Measurements from ENCODE around the gene TGFBR3.
"Not testable (repeated sequence)": the region's sequence is repeated elsewhere in the genome, so short reads cannot be mapped to it uniquely, and the experiment has no call there.

Gene TGFBR3

GRCh38 chr1:91842056-91842455 is 43.9 kb downstream of the TGFBR3 start:
- TF ChIP-seq, protein P1, sequence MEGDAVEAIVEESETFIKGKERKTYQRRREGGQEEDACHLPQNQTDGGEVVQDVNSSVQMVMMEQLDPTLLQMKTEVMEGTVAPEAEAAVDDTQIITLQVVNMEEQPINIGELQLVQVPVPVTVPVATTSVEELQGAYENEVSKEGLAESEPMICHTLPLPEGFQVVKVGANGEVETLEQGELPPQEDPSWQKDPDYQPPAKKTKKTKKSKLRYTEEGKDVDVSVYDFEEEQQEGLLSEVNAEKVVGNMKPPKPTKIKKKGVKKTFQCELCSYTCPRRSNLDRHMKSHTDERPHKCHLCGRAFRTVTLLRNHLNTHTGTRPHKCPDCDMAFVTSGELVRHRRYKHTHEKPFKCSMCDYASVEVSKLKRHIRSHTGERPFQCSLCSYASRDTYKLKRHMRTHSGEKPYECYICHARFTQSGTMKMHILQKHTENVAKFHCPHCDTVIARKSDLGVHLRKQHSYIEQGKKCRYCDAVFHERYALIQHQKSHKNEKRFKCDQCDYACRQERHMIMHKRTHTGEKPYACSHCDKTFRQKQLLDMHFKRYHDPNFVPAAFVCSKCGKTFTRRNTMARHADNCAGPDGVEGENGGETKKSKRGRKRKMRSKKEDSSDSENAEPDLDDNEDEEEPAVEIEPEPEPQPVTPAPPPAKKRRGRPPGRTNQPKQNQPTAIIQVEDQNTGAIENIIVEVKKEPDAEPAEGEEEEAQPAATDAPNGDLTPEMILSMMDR (IDR thresholded peaks at IDR 0.05; ENCODE audit: poor library complexity, severe bottlenecking), result no peak
- no peaks in the 10 kb centered on the region for H3K27me3 ChIP-seq (ENCODE audit: insufficient read depth, poor library complexity, severe bottlenecking)
- H3K27ac ChIP-seq (ENCODE audit: poor library complexity, severe bottlenecking), result no peak overlapping the region
- H3K9me3 ChIP-seq (ENCODE audit: severe bottlenecking), result no peaks in the 10 kb centered on the region
- H3K36me3 ChIP-seq (ENCODE audit: low read depth), result no peaks in the 10 kb centered on the region
- DNase-seq (ENCODE audit: low spot score) (no peak), ATAC-seq (ENCODE audit: low read depth) (no peak)
- H3K4me1 ChIP-seq (ENCODE audit: insufficient read depth, poor library complexity, severe bottlenecking), result peaks cover 19% of the 10 kb centered on the region
- H3K4me3 ChIP-seq (ENCODE audit: severe bottlenecking), result no peak overlapping the region

DNA sequence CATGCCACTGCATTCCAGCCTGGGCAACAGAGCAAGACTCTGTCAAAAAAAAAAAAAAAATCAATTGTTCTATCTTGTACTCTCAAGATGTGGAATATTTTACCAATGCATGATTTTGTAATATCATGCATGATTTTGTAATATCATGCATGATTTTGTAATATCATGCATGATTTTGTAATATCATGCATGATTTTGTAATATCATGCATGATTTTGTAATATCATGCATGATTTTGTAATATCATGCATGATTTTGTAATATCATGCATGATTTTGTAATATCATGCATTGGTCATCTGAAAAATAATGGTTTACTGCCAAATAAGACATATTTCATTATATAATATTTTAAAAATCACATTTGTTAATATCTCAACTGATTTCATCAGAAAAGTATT is 45.7 kb downstream of the TGFBR3 start:
- not testable (repeated sequence) for H3K4me3 ChIP-seq (ENCODE audit: severe bottlenecking); H3K27ac ChIP-seq (ENCODE audit: poor library complexity, severe bottlenecking); H3K36me3 ChIP-seq (ENCODE audit: low read depth); H3K27me3 ChIP-seq (ENCODE audit: insufficient read depth, poor library complexity, severe bottlenecking); H3K4me1 ChIP-seq (ENCODE audit: insufficient read depth, poor library complexity, severe bottlenecking); H3K9me3 ChIP-seq (ENCODE audit: severe bottlenecking); DNase-seq (ENCODE audit: low spot score); ATAC-seq (ENCODE audit: low read depth)

DNA sequence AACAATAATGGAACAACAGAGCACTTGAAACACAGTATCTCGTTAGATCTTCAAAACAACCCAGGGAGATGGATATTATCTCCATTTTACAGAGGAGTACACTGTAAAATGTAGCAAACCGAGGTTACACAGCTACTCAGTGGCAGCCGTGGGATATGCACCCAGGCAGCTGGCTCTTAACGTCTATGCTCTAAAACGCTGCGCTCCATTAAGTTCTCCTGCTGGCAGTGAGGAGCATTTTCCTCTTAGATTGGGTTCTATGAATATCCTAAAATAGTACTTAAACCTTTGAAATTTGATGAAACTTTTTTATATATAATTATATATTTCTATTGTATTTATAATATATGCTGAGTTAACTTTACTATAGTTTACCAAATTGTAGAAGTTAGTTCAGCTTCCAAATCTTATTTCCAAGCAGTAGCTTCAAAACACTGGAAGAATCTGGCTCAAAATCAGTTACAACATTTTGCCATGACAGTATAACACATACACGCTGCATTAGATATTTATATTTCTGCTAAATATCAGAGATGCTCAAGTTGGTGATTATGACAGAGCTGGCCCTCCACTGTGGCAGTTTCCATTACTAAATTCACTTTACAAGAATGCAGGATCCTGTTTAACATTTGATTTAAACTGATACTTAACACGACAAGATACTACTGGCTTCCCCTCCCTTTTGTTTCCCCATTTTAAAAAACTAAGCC is 49.5 kb downstream of the TGFBR3 start:
- H3K27ac ChIP-seq (ENCODE audit: poor library complexity, severe bottlenecking), result no peak overlapping the region
- H3K27me3 ChIP-seq (ENCODE audit: insufficient read depth, poor library complexity, severe bottlenecking), result no peaks in the 10 kb centered on the region
- no peak overlapping the region for H3K4me3 ChIP-seq (ENCODE audit: severe bottlenecking)
- peaks cover 6% of the 10 kb centered on the region for H3K4me1 ChIP-seq (ENCODE audit: insufficient read depth, poor library complexity, severe bottlenecking)
- no peaks in the 10 kb centered on the region for H3K36me3 ChIP-seq (ENCODE audit: low read depth)
- DNase-seq (ENCODE audit: low spot score) (no peak), ATAC-seq (ENCODE audit: low read depth) (no peak)
- TF ChIP-seq, protein P1 (IDR thresholded peaks at IDR 0.05; ENCODE audit: poor library complexity, severe bottlenecking), result no peak
- no peaks in the 10 kb centered on the region for H3K9me3 ChIP-seq (ENCODE audit: severe bottlenecking)

DNA sequence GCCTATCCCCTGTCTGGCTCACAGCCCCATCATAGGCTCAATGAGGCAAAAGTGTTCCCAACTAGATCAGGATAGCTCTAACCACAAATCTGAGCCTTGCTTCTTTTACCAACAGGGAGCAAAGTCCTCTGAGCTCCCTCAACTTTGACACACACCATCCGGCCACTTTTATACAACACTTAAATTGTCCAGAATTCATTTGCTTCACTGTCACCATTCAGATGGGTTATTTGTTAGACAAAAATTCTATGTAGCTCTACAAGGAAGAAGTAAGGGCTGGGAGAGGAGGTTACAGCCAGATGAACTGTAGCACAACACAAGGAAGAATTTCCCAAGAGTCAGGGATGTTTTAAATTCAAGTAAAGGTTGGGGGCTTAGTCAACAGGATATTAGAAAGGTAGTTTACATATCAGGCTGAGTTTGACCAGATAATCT is 50.8 kb downstream of the TGFBR3 start:
- Histone ChIP-seq H3K27me3 (ENCODE audit: insufficient read depth, poor library complexity, severe bottlenecking) (no peaks in the 10 kb centered on the region), H3K9me3 (ENCODE audit: severe bottlenecking) (no peaks in the 10 kb centered on the region), H3K27ac (ENCODE audit: poor library complexity, severe bottlenecking) (no peak overlapping the region), H3K36me3 (ENCODE audit: low read depth) (no peaks in the 10 kb centered on the region), H3K4me3 (ENCODE audit: severe bottlenecking) (no peak overlapping the region), H3K4me1 (ENCODE audit: insufficient read depth, poor library complexity, severe bottlenecking) (peaks cover 6% of the 10 kb centered on the region)
- ATAC-seq (ENCODE audit: low read depth), result no peak
- TF ChIP-seq, protein P1 (IDR thresholded peaks at IDR 0.05; ENCODE audit: poor library complexity, severe bottlenecking), result no peak
- DNase-seq (ENCODE audit: low spot score), result no peak

DNA sequence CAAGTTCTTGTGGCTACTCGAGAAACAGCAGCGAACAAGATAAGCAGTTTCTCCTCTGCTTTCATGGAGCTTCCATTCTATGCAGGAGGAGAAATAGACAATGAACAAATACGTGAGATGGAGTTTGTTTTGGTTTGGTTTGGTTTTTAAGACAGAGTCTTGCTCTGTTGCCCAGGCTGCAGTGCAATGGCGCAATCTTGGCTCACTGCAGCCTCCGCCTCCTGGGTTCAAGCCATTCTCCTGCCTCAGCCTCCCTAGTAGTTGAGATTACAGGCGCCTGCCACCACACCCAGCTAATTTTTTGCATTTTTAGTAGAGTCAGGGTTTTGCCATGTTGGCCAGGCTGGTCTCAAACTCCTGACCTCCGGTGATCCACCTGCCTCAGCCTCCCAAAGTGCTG is 51.4 kb downstream of the TGFBR3 start:
- not testable (repeated sequence) for H3K36me3 ChIP-seq (ENCODE audit: low read depth); H3K27me3 ChIP-seq (ENCODE audit: insufficient read depth, poor library complexity, severe bottlenecking); ATAC-seq (ENCODE audit: low read depth); H3K4me3 ChIP-seq (ENCODE audit: severe bottlenecking); H3K4me1 ChIP-seq (ENCODE audit: insufficient read depth, poor library complexity, severe bottlenecking); DNase-seq (ENCODE audit: low spot score); H3K9me3 ChIP-seq (ENCODE audit: severe bottlenecking); H3K27ac ChIP-seq (ENCODE audit: poor library complexity, severe bottlenecking)

- DNase-seq (ENCODE audit: low spot score) (no peak), ATAC-seq (ENCODE audit: low read depth) (no peak)
- H3K27ac ChIP-seq (ENCODE audit: poor library complexity, severe bottlenecking), result no peak overlapping the region
- H3K36me3 ChIP-seq (ENCODE audit: low read depth), result no peaks in the 10 kb centered on the region
- TF ChIP-seq, protein P1 (IDR thresholded peaks at IDR 0.05; ENCODE audit: poor library complexity, severe bottlenecking), result no peak
- no peaks in the 10 kb centered on the region for H3K9me3 ChIP-seq (ENCODE audit: severe bottlenecking)
- no peak overlapping the region for H3K4me3 ChIP-seq (ENCODE audit: severe bottlenecking)
- no peaks in the 10 kb centered on the region for H3K27me3 ChIP-seq (ENCODE audit: insufficient read depth, poor library complexity, severe bottlenecking)
- H3K4me1 ChIP-seq (ENCODE audit: insufficient read depth, poor library complexity, severe bottlenecking), result peaks cover 6% of the 10 kb centered on the region
Observed at GRCh38 chr1:91833946-91834345, 52.0 kb downstream of the TGFBR3 start.
